Stimulated activated CD4-positive, alpha-beta T cell treated with anti-CD3 and anti-CD28 coated beads, Interleukin-12 subunit alpha, Interleukin-12 subunit beta, amount 100 ng/mL, for 4 hours (primary cell): Measurements from ENCODE around the gene TKFC.

ENCODE experiments used
- DNase-seq: peaks from one replicate; pipeline ENCODE4 v3.0.0-alpha.2; 2020

TKFC gene

GRCh38 chr11:61347916-61348461, 15.0 kb downstream of the TKFC start:
- no peak for DNase-seq

- DNase-seq, result no peak
These were observed 16.2 kb downstream of the TKFC start for GRCh38 chr11:61349189-61349751.

- DNase-seq, result no peak
These were observed 16.9 kb downstream of the TKFC start for GRCh38 chr11:61349916-61350315.

GRCh38 chr11:61350336-61350735, 17.3 kb downstream of the TKFC start:
- no peak for DNase-seq

DNA sequence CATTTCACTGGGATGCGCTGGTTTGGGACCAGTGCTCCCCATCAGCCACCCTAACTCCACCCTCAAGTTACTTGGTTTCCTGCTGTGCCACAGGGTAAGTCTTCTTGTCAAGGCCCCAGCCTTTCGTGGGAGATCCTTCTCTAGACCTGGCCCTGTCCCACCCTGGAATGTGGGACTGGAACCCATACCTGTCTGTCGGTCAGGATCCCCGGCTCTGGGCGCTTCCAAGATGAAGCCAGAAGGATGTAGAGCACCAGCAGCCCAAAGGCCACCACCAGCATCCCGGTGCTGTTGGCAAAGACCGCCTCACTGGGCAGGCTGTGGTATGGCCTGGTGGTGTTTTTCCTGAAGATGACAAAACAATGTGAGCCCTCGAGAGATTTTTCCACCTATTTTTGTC, 17.8 kb downstream of the TKFC start:
- DNase-seq, result no peak

- DNase-seq, result no peak
These were observed 19.0 kb downstream of the TKFC start for GRCh38 chr11:61352038-61352437.

GRCh38 chr11:61353131-61354067, 20.4 kb downstream of the TKFC start:
- DNase-seq, result no peak

DNA sequence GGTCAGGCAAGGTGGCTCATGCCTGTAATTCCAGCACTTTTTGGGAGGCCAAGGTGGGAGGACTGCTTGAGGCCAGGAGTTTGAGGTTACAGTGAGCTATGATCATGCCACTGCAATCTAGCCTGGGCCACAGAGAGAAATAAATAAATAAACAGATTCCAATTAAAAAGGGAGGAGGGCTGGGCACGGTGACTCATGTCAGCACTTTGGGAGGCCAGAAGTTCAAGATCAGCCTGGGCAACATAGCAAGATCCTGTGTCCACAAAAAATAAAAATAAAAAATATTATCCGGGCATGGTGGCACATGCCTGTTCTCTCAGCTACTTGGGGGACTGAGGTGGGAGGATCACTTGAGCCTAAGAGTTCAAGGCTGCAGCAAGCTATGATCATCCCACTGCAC, 21.2 kb downstream of the TKFC start:
- no peak for DNase-seq

DNA sequence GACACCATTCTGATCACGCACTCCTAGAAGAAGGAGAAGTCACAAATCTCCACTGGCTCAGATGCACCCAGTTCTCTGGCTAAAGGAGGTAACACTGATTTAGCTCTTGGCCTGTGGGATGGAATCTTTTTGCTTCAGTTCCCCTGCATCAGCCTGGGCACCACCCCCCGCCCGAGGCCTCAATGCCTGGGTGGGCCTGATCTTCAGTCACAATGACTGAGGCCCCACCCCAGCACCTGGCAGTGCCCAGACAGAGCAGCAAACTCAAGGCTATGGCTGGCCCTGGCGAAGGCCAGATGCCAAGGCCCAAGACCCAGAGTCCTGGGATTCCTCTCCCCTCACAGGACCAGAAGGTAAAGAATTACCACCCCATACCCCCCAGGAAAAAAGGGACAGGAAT, 23.7 kb downstream of the TKFC start:
- DNase-seq, result no peak

DNA sequence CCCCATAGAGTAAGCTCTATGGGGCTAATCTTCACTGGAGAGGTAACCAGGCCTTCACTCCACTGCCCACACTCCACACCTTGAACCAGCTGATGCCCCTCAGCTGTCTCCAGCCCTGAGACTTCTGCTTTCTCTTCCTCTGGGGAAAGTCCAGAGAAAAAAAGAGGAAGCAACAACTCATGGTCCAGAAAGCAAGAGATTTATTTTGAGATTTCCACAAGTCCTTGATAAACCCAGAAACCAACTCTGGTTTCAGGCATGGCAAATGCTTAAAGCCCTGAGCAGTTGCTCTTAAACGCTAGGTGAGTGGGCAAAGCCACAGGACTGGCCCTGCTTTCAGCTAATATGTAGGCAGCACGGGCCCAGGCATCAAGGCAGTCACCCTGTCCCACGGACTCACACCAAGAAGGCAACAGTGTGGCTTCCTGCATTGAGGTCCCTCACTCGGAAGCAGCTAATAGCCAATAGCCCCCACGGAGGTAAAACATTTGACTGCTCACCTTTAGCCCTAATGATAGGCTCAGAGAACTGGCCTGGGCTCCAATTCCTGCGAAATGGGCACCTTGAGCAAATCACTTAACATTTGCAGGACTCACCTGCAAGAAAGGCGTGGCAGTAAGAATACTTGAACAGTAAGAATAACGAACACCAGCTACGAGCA, 24.3 kb downstream of the TKFC start:
- DNase-seq, result no peak

DNA sequence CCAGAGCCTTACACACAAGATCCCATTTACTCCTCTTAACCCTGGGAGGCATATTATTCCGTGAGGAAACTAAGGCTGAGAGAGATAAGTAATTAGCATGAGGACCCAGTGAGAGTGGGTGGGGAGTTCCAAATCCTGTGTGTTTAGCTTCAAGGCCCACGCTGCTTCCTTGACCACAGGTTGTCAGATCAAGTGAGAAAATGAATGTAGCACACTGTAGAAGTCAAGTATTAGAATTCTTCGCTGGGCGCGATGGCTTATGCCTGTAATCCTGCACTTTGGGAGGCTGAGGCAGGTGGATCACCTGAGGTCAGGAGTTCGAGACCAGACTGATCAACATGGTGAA, 24.8 kb downstream of the TKFC start:
- no peak for DNase-seq

- DNase-seq, result no peak
These were observed 25.5 kb downstream of the TKFC start for GRCh38 chr11:61358566-61358965.

- DNase-seq, result no peak
These were observed 26.5 kb downstream of the TKFC start for GRCh38 chr11:61359516-61359915.

- DNase-seq, result no peak
These were observed 28.3 kb downstream of the TKFC start for GRCh38 chr11:61361237-61361740.

- peak; percentile 83 for DNase-seq
These were observed 28.9 kb downstream of the TKFC start, which contains the start of the genes CYB561A3 and TMEM138 for GRCh38 chr11:61361741-61362541. CYB561A3 (minus strand) TSS chr11:61361882; CDS start chr11:61356713, 5,169 bp downstream. TMEM138 (plus strand) TSS chr11:61362374; CDS start chr11:61364391, 2,017 bp downstream.

DNA sequence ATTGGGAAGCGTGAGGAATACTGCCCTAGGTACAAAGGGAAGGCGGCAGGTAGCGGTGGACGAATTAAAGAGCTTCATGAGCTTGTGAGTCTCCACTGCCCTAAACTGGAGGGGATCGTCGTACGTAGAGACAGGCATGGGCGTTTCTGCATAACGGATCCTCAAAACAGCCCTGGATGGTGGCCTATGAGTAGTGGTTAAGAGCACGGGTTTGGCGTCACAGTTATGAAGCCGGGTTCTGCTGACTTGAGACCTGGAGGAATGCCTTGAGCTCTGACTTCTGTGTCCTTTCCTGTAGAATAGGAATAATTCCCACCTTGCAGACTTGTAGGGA, 29.5 kb downstream of the TKFC start:
- peak; percentile 8 for DNase-seq

DNA sequence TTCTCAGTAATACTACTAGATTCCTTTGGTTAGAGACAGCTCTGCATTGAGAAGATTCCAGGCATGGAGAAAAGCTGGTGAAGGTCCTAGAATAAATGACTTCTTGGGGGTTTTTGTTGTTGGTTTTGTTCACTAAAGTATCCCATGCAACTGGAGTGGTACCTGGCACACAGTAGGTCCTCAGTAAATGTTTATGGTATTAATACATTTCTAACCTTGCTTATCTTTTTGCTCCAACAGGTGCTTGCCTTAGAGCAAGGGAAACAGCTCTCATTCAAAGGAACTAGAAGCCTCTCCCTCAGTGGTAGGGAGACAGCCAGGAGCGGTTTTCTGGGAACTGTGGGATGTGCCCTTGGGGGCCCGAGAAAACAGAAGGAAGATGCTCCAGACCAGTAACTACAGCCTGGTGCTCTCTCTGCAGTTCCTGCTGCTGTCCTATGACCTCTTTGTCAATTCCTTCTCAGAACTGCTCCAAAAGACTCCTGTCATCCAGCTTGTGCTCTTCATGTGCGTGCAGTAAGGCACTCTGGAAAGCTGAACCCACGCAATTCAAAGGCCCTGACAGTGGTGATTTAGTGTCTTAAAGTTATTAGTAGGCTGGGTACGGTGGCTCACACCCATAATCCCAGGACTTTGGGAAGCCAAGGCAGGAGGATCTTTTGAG, 31.1 kb downstream of the TKFC start:
- no peak for DNase-seq

GRCh38 chr11:61367406-61367805, 34.4 kb downstream of the TKFC start:
- DNase-seq, result no peak

DNA sequence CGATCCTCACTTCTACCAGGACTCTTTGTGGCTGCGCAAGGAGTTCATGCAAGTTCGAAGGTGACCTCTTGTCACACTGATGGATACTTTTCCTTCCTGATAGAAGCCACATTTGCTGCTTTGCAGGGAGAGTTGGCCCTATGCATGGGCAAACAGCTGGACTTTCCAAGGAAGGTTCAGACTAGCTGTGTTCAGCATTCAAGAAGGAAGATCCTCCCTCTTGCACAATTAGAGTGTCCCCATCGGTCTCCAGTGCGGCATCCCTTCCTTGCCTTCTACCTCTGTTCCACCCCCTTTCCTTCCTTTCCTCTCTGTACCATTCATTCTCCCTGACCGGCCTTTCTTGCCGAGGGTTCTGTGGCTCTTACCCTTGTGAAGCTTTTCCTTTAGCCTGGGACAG, 35.6 kb downstream of the TKFC start:
- DNase-seq, result no peak

- DNase-seq, result no peak
These were observed 36.6 kb downstream of the TKFC start for GRCh38 chr11:61369372-61370348.
